GM23338 (cell line): ENCODE results near the gene RBFOX1. TPM values are rescaled to one million over a fixed set of nuclear protein-coding genes. Genes with fewer than 3 reads are reported as not detected.

Experiments
- ATAC-seq: fragments of 200-7000 bp; cut with Tn5 transposase; 3 replicates; pipeline ENCODE4 v1.9.1; 2020
- DNase-seq: peaks from one replicate; pipeline ENCODE4 v3.0.0-alpha.2; 2015; ENCODE audit warnings: low spot score
- H2AFZ ChIP-seq: fragments of 200-600 bp; sonication (generic); 2 replicates; pipeline ENCODE4 v1.8.0; 2016; ENCODE audit warnings: antibody characterized with exemption, mild to moderate bottlenecking, moderate library complexity
- H3F3A ChIP-seq: fragments of 200-600 bp; sonication (generic); replicated peaks from 2 replicates; pipeline ENCODE4 v1.8.0; 2017; ENCODE audit warnings: antibody characterized with exemption, mixed run types, low read depth
- H3K27ac ChIP-seq: fragments of 200-600 bp; sonication (generic); 2 replicates; pipeline ENCODE4 v1.6.1; 2016; ENCODE audit warnings: low read depth
- H3K27me3 ChIP-seq: fragments of 200-600 bp; sonication (generic); 2 replicates; pipeline ENCODE4 v1.8.0; 2016; ENCODE audit warnings: mild to moderate bottlenecking, mixed run types, moderate library complexity; ENCODE audit not compliant: insufficient read depth
- H3K36me3 ChIP-seq: fragments of 200-600 bp; sonication (generic); 2 replicates; pipeline ENCODE4 v1.8.0; 2016; ENCODE audit warnings: mild to moderate bottlenecking; ENCODE audit not compliant: insufficient read depth
- H3K4me1 ChIP-seq: fragments of 200-600 bp; sonication (generic); 2 replicates; pipeline ENCODE4 v1.8.0; 2016; ENCODE audit warnings: mild to moderate bottlenecking, moderate library complexity; ENCODE audit not compliant: insufficient read depth
- H3K4me2 ChIP-seq: fragments of 200-600 bp; sonication (generic); 2 replicates; pipeline ENCODE4 v1.7.1; 2017; ENCODE audit warnings: mixed run types
- H3K4me3 ChIP-seq: fragments of 200-600 bp; sonication (generic); 2 replicates; pipeline ENCODE4 v1.6.1; 2016; ENCODE audit warnings: mixed run types
- H3K79me2 ChIP-seq: fragments of 200-600 bp; sonication (generic); replicated peaks from 2 replicates; pipeline ENCODE4 v1.8.0; 2017; ENCODE audit warnings: mild to moderate bottlenecking; ENCODE audit not compliant: insufficient read depth
- H3K9me2 ChIP-seq: fragments of 200-600 bp; sonication (generic); 2 replicates; pipeline ENCODE4 v1.8.0; 2017; ENCODE audit not compliant: insufficient read depth
- H4K20me1 ChIP-seq: fragments of 200-600 bp; sonication (generic); replicated peaks from 2 replicates; pipeline ENCODE4 v1.8.0; 2017; ENCODE audit warnings: mild to moderate bottlenecking; ENCODE audit not compliant: insufficient read depth
- H3K27ac Mint-ChIP-seq: 2 replicates; pipeline ENCODE4 v1.8.0; 2020; ENCODE audit warnings: inconsistent platforms, mild to moderate bottlenecking, moderate library complexity, mixed read lengths
- H3K27me3 Mint-ChIP-seq: 3 replicates; pipeline ENCODE4 v1.8.0; 2022; ENCODE audit warnings: low read depth, mild to moderate bottlenecking, moderate library complexity, mixed read lengths, inconsistent platforms; ENCODE audit not compliant: insufficient read depth, poor library complexity
- H3K36me3 Mint-ChIP-seq: 3 replicates; pipeline ENCODE4 v1.8.0; 2021; ENCODE audit warnings: low read depth, mild to moderate bottlenecking, inconsistent platforms, moderate library complexity, mixed read lengths
- H3K4me1 Mint-ChIP-seq: 3 replicates; pipeline ENCODE4 v1.8.0; 2020; ENCODE audit warnings: mild to moderate bottlenecking, inconsistent platforms, mixed read lengths
- H3K4me3 Mint-ChIP-seq: 3 replicates; pipeline ENCODE4 v1.8.0; 2021; ENCODE audit warnings: moderate library complexity, mild to moderate bottlenecking, inconsistent platforms, mixed read lengths
- H3K9me3 Mint-ChIP-seq: 3 replicates; pipeline ENCODE4 v1.8.0; 2020; ENCODE audit warnings: moderate library complexity, mild to moderate bottlenecking, inconsistent platforms, mixed read lengths
- CREB1 ChIP-seq: fragments of 250-450 bp; sonication (Bioruptor Pico); IDR thresholded peaks from 2 replicates; pipeline ENCODE4 v1.5.0; 2020; ENCODE audit warnings: low read depth, mild to moderate bottlenecking, moderate library complexity
- EZH2 ChIP-seq: fragments of 200-600 bp; sonication (generic); IDR thresholded peaks from one replicate; pipeline ENCODE4 v1.8.0; 2017; ENCODE audit warnings: antibody characterized with exemption, mild to moderate bottlenecking, low read depth; ENCODE audit not compliant: unreplicated experiment
- EZH2phosphoT487 ChIP-seq: fragments of 200-600 bp; sonication (generic); IDR thresholded peaks from one replicate; pipeline ENCODE4 v1.8.1; 2018; ENCODE audit warnings: antibody characterized with exemption; ENCODE audit not compliant: unreplicated experiment
- JUNB ChIP-seq: IDR thresholded peaks from one replicate; pipeline ENCODE4 v1.6.1; 2016; ENCODE audit warnings: antibody characterized with exemption; ENCODE audit not compliant: unreplicated experiment
- NANOG ChIP-seq: IDR thresholded peaks from 2 replicates; pipeline ENCODE4 v1.6.1; 2016; ENCODE audit warnings: antibody characterized with exemption, borderline replicate concordance
- POLR2AphosphoS5 ChIP-seq: IDR thresholded peaks from 2 replicates; pipeline ENCODE4 v1.6.1; 2016; ENCODE audit warnings: antibody characterized with exemption, low read depth
- STAT1 ChIP-seq: IDR thresholded peaks from one replicate; pipeline ENCODE4 v1.6.1; 2016; ENCODE audit warnings: antibody characterized with exemption; ENCODE audit not compliant: unreplicated experiment
- ZNF114 ChIP-seq: fragments of 250-450 bp; sonication (Bioruptor Pico); IDR thresholded peaks from 2 replicates; pipeline ENCODE4 v1.5.0; 2020; ENCODE audit warnings: mild to moderate bottlenecking, moderate library complexity
- ZNF331 ChIP-seq: fragments of 250-450 bp; sonication (Bioruptor Pico); IDR thresholded peaks from 2 replicates; pipeline ENCODE4 v1.5.0; 2020; ENCODE audit warnings: low read depth, mild to moderate bottlenecking, moderate library complexity
- ZNF462 ChIP-seq: fragments of 250-450 bp; sonication (Bioruptor Pico); IDR thresholded peaks from 2 replicates; pipeline ENCODE4 v1.5.0; 2020; ENCODE audit warnings: mild to moderate bottlenecking, moderate library complexity
- polyA plus RNA-seq: library from polyadenylated mRNA; unstranded; fragments of >200 nt; fragmentation: Nextera tagmentation; extraction: Ambion mirVana; gene quantifications from 2 replicates; pipeline ENCODE4 v1.2.1, GENCODE V29; 2016
- total RNA-seq: library from RNA; depleted of rRNA; stranded (reverse); fragments of >200 nt; shearing (Covaris generic); gene quantifications from 2 replicates; pipeline ENCODE4 v1.2.3, GENCODE V29; 2014
- TF ChIP-seq, protein P1 (sequence below): IDR thresholded peaks from one replicate; pipeline ENCODE4 v1.6.1; 2018; ENCODE audit warnings: antibody characterized with exemption; ENCODE audit not compliant: unreplicated experiment
- TF ChIP-seq, protein P2 (sequence below): IDR thresholded peaks from 2 replicates; pipeline ENCODE4 v1.6.1; 2016; ENCODE audit warnings: antibody characterized with exemption
- TF ChIP-seq, protein P3 (sequence below), 2 experiments: fragments of 200-600 bp in 1 of 2; sonication (generic) in 1 of 2; conservative IDR thresholded peaks; 2 replicates each; pipeline versions ENCODE4 v1.5.1 to v1.6.1; 2016 to 2017; ENCODE audit warnings: antibody characterized with exemption in 2 of 2, low read depth in 2 of 2, mild to moderate bottlenecking in 2 of 2, moderate library complexity in 1 of 2

RBFOX1 gene
- total and polyA plus RNA-seq, 2 experiments from 2014 or later: 2.5 to 3.6 TPM

- no peaks in the 10 kb centered on the region for H3K27me3 ChIP-seq
- Mint-ChIP-seq H3K9me3 (peaks cover 5% of the 10 kb centered on the region; the same call in 2 of the 3 replicates), H3K4me1 (peaks cover 63% of the 10 kb centered on the region), H3K27ac (peak overlapping the region; percentile 64; the same call in 1 of the 2 replicates), H3K36me3 (peaks cover 5% of the 10 kb centered on the region; the same call in 1 of the 3 replicates), H3K27me3 (no peaks in the 10 kb centered on the region), H3K4me3 (no peak overlapping the region)
- ATAC-seq: no peak
- H3K27ac ChIP-seq: no peak overlapping the region
- no peak overlapping the region for H3K4me3 ChIP-seq
- no peak overlapping the region for H2AFZ ChIP-seq
- no peak overlapping the region for H3K4me2 ChIP-seq
- H3K4me1 ChIP-seq: peaks cover 16% of the 10 kb centered on the region
- no peaks in the 10 kb centered on the region for H3K79me2 ChIP-seq
- H3F3A ChIP-seq: no peaks in the 10 kb centered on the region
- TF ChIP-seq CREB1 (CRISPR knock-in tag): no peak
- TF ChIP-seq EZH2phosphoT487: no peak
- TF ChIP-seq, protein P1, sequence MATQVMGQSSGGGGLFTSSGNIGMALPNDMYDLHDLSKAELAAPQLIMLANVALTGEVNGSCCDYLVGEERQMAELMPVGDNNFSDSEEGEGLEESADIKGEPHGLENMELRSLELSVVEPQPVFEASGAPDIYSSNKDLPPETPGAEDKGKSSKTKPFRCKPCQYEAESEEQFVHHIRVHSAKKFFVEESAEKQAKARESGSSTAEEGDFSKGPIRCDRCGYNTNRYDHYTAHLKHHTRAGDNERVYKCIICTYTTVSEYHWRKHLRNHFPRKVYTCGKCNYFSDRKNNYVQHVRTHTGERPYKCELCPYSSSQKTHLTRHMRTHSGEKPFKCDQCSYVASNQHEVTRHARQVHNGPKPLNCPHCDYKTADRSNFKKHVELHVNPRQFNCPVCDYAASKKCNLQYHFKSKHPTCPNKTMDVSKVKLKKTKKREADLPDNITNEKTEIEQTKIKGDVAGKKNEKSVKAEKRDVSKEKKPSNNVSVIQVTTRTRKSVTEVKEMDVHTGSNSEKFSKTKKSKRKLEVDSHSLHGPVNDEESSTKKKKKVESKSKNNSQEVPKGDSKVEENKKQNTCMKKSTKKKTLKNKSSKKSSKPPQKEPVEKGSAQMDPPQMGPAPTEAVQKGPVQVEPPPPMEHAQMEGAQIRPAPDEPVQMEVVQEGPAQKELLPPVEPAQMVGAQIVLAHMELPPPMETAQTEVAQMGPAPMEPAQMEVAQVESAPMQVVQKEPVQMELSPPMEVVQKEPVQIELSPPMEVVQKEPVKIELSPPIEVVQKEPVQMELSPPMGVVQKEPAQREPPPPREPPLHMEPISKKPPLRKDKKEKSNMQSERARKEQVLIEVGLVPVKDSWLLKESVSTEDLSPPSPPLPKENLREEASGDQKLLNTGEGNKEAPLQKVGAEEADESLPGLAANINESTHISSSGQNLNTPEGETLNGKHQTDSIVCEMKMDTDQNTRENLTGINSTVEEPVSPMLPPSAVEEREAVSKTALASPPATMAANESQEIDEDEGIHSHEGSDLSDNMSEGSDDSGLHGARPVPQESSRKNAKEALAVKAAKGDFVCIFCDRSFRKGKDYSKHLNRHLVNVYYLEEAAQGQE: no peak
- TF ChIP-seq, protein P2, sequence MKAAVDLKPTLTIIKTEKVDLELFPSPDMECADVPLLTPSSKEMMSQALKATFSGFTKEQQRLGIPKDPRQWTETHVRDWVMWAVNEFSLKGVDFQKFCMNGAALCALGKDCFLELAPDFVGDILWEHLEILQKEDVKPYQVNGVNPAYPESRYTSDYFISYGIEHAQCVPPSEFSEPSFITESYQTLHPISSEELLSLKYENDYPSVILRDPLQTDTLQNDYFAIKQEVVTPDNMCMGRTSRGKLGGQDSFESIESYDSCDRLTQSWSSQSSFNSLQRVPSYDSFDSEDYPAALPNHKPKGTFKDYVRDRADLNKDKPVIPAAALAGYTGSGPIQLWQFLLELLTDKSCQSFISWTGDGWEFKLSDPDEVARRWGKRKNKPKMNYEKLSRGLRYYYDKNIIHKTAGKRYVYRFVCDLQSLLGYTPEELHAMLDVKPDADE: no peak
- TF ChIP-seq EZH2: no peak
- TF ChIP-seq NANOG: no peak
- no peak for TF ChIP-seq JUNB
- TF ChIP-seq, protein P3, sequence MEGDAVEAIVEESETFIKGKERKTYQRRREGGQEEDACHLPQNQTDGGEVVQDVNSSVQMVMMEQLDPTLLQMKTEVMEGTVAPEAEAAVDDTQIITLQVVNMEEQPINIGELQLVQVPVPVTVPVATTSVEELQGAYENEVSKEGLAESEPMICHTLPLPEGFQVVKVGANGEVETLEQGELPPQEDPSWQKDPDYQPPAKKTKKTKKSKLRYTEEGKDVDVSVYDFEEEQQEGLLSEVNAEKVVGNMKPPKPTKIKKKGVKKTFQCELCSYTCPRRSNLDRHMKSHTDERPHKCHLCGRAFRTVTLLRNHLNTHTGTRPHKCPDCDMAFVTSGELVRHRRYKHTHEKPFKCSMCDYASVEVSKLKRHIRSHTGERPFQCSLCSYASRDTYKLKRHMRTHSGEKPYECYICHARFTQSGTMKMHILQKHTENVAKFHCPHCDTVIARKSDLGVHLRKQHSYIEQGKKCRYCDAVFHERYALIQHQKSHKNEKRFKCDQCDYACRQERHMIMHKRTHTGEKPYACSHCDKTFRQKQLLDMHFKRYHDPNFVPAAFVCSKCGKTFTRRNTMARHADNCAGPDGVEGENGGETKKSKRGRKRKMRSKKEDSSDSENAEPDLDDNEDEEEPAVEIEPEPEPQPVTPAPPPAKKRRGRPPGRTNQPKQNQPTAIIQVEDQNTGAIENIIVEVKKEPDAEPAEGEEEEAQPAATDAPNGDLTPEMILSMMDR (conservative IDR thresholded peaks at IDR 0.05; ENCODE audit: low read depth in 2 of 2): no peak
- TF ChIP-seq STAT1: no peak
- TF ChIP-seq ZNF114 (CRISPR knock-in tag): no peak
- TF ChIP-seq ZNF462 (CRISPR knock-in tag): no peak
- no peak for TF ChIP-seq POLR2AphosphoS5
- TF ChIP-seq ZNF331: no peak
- no peaks in the 10 kb centered on the region for H4K20me1 ChIP-seq
- H3K9me2 ChIP-seq: no peaks in the 10 kb centered on the region
- DNase-seq: no peak
- no peaks in the 10 kb centered on the region for H3K36me3 ChIP-seq
Observed at GRCh38 chr16:7442050-7442449, 109.4 kb downstream of the RBFOX1 start.
